A549 (cell line): Measurements from ENCODE around the gene NPHP1.

Experiments
- CTCF ChIP-seq: fragments of >200 bp; sonication (Bioruptor Twin); formaldehyde crosslinking; IDR thresholded peaks from 3 replicates; pipeline ENCODE4 v1.5.1; 2016
- EP300 ChIP-seq, 2 experiments: fragments of >200 bp; sonication (Bioruptor Twin); formaldehyde crosslinking; IDR thresholded peaks; 2 replicates in 1 of 2; 3 replicates in 1 of 2; pipeline ENCODE4 v1.6.1; 2016 to 2017
- HOXB5 ChIP-seq: fragments of 250-450 bp; sonication (Bioruptor Pico); IDR thresholded peaks from 2 replicates; pipeline ENCODE4 v1.5.0; 2020; ENCODE audit warnings: mild to moderate bottlenecking, moderate library complexity
- MAFK ChIP-seq: fragments of 450-650 bp; IDR thresholded peaks from 2 replicates; pipeline ENCODE4 v1.6.1; 2014; ENCODE audit not compliant: partially characterized antibody
- MAZ ChIP-seq: fragments of 150-350 bp; IDR thresholded peaks from 2 replicates; pipeline ENCODE4 v1.6.1; 2014; ENCODE audit warnings: antibody characterized with exemption, low read depth, low read length, borderline replicate concordance
- MYC ChIP-seq: IDR thresholded peaks from 2 replicates; pipeline ENCODE4 v1.6.1; 2012; ENCODE audit warnings: mild to moderate bottlenecking, inconsistent platforms, low read length, improper control_type of control experiment, borderline replicate concordance
- PHF8 ChIP-seq: fragments of 200-600 bp; sonication (generic); IDR thresholded peaks from 2 replicates; pipeline ENCODE4 v1.6.1; 2016; ENCODE audit warnings: low read depth, mild to moderate bottlenecking, antibody characterized with exemption, moderate library complexity, borderline replicate concordance
- RAD21 ChIP-seq, 2 experiments: fragments of >200 bp in 1 of 2; sonication (Bioruptor Twin) in 1 of 2; formaldehyde crosslinking in 1 of 2; IDR thresholded peaks in 1 of 2; conservative IDR thresholded peaks in 1 of 2; 2 replicates in 1 of 2; 3 replicates in 1 of 2; pipeline ENCODE4 v1.6.1; 2012 to 2018; ENCODE audit warnings: inconsistent platforms in 1 of 2
- ZFP36 ChIP-seq: fragments of 450-650 bp; IDR thresholded peaks from 2 replicates; pipeline ENCODE4 v1.6.1; 2014; ENCODE audit warnings: borderline replicate concordance; ENCODE audit not compliant: partially characterized antibody
- TF ChIP-seq, protein P1 (sequence below): fragments of 450-650 bp; IDR thresholded peaks from 2 replicates; pipeline ENCODE4 v1.6.1; 2014; ENCODE audit warnings: antibody characterized with exemption

DNA sequence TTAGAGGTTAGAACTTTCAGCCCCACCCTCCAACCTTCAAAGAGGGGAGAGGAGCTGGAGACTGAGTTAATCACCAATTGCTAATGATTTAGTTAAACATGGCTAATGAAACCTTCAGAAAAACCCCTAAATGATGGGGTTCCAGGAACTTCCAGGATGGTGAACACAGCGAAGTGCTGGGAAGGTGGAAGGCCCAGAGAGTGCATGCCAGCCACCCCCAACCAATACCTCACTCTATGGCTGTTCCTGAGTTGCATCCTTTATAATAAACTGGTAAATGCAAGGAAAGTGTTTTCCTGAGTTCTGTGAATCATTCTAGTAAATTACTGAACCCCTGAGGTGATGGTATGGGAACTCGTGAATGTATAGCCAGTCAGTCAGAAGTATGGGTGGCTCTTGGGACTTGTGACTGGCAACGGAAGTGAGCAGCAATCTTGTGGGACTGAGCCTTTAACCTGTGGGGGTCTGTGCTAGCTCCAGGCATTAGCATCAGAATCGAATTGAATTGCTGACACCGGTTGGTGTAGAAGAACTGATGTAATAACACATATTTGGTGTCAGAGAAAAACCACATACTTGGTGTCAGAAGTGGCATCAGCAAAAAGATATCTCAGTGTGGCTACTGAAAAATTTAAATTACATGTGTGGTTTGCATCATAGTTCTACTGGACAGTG is 37.4 kb downstream of the NPHP1 start:
- TF ChIP-seq CTCF (no peak), MAZ (no peak), RAD21 (conservative IDR thresholded peaks at IDR 0.05 in 1 of 2, IDR thresholded peaks at IDR 0.05 in 1 of 2) (no peak), MYC (no peak), PHF8 (no peak), MAFK (no peak), EP300 (IDR thresholded peaks at IDR 0.05) (no peak), HOXB5 (CRISPR knock-in tag) (no peak), ZFP36 (no peak)
- TF ChIP-seq, protein P1, sequence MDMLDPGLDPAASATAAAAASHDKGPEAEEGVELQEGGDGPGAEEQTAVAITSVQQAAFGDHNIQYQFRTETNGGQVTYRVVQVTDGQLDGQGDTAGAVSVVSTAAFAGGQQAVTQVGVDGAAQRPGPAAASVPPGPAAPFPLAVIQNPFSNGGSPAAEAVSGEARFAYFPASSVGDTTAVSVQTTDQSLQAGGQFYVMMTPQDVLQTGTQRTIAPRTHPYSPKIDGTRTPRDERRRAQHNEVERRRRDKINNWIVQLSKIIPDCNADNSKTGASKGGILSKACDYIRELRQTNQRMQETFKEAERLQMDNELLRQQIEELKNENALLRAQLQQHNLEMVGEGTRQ = no peak
